Measurements from ENCODE around the gene CNNM2.

Gene CNNM2

GRCh38 chr10:103082683-103083082 is 164.6 kb downstream of the CNNM2 start:
- TF ChIP-seq CTCF (IDR thresholded peaks at IDR 0.05; ENCODE audit: insufficient read depth, low read depth, low read length, missing control alignments) = no peak
- DNase-seq (ENCODE audit: low read depth) = no peak
- H3K4me3 ChIP-seq (ENCODE audit: low read length) = no peak overlapping the region

GRCh38 chr10:103083266-103083976 is 165.3 kb downstream of the CNNM2 start:
- no peak overlapping the region for H3K4me3 ChIP-seq (ENCODE audit: low read length)
- TF ChIP-seq CTCF (IDR thresholded peaks at IDR 0.05; ENCODE audit: insufficient read depth, low read depth, low read length, missing control alignments) = no peak
- DNase-seq (ENCODE audit: low read depth) = no peak

- DNase-seq (ENCODE audit: low read depth) = no peak
- H3K4me3 ChIP-seq (ENCODE audit: low read length) = no peak overlapping the region
- TF ChIP-seq CTCF (IDR thresholded peaks at IDR 0.05; ENCODE audit: insufficient read depth, low read depth, low read length, missing control alignments) = no peak
Observed at GRCh38 chr10:103083977-103084320, 165.9 kb downstream of the CNNM2 start.

- DNase-seq (ENCODE audit: low read depth) = no peak
- H3K4me3 ChIP-seq (ENCODE audit: low read length) = no peak overlapping the region
- TF ChIP-seq CTCF (IDR thresholded peaks at IDR 0.05; ENCODE audit: insufficient read depth, low read depth, low read length, missing control alignments) = no peak
Observed at GRCh38 chr10:103086261-103086660, 168.2 kb downstream of the CNNM2 start.

- DNase-seq (ENCODE audit: low read depth) = no peak
- TF ChIP-seq CTCF (IDR thresholded peaks at IDR 0.05; ENCODE audit: insufficient read depth, low read depth, low read length, missing control alignments) = no peak
- H3K4me3 ChIP-seq (ENCODE audit: low read length) = no peak overlapping the region
Observed at GRCh38 chr10:103086799-103087198, 168.7 kb downstream of the CNNM2 start.

- no peak overlapping the region for H3K4me3 ChIP-seq (ENCODE audit: low read length)
- no peak for TF ChIP-seq CTCF (IDR thresholded peaks at IDR 0.05; ENCODE audit: insufficient read depth, low read depth, low read length, missing control alignments)
- no peak for DNase-seq (ENCODE audit: low read depth)
Observed at GRCh38 chr10:103089493-103089892, 171.4 kb downstream of the CNNM2 start.

GRCh38 chr10:103090911-103091310 is 172.8 kb downstream of the CNNM2 start:
- no peak for DNase-seq (ENCODE audit: low read depth)
- no peak overlapping the region for H3K4me3 ChIP-seq (ENCODE audit: low read length)
- no peak for TF ChIP-seq CTCF (IDR thresholded peaks at IDR 0.05; ENCODE audit: insufficient read depth, low read depth, low read length, missing control alignments)

Measured in epithelial cell of esophagus (primary cell).